ENCODE results near the gene PMEPA1. TPM values are rescaled to one million over a fixed set of nuclear protein-coding genes. Genes with fewer than 3 reads are reported as not detected.
A peak's percentile ranks its signal among the peaks of the same experiment; 100 is the strongest.

Gene PMEPA1
- total RNA-seq, 2 donors from 2014 or later, result 1.6 to 2.3 TPM

DNA sequence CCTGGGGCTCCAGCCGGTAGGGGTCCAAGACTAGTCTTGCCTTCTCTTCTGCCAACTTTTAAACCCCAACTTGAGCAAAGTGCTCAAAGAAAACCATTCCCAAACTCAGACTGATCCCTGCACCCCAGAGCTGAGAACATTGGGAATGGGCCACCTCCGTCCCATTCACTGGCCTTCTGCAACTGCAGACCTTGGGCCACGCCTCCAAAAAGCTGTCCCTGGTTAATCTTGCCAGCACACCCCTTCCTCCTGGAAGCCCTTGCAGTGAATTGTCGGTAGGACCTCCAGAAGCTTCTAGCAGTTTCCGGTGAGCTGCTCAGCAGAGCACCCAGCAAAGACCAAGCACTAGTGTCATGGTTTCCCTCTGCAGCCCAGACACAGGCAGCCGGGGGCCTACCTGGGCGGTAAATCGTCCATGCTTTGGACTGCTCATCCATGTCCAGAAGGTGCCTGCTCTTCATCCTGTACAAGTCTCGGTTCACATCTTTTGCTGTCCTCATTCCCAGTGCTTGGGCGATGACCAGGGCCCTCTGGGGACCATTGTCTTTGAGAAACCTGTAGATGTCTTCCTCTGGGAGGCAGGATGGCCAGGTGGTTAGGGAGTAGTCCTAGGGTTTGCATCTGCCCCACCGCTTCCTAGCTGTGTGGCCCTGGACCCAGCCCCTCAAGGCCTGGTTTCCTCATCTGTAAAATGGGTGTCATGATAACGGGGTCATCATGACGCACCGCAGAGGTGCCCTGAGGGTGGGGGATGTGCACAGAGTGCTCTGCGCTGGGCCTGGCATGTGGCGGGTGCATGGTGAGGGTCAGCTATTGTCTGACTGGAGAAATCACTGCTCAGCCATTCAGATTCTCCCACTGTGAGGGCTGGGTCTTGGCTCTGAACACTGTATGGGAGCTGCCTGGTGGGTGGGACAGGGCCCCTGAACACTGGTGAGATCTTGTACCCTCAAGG is 95.0 kb downstream of the PMEPA1 start:
- no peak overlapping the region for H3K4me3 Mint-ChIP-seq
- H3K36me3 Mint-ChIP-seq (ENCODE audit: low read depth), result peaks cover 27% of the 10 kb centered on the region
- no peak overlapping the region for H3K27ac Mint-ChIP-seq
- H3K9me3 Mint-ChIP-seq, result no peaks in the 10 kb centered on the region
- no peak for ATAC-seq (replicated peaks)
- no peaks in the 10 kb centered on the region for H3K27me3 Mint-ChIP-seq
- H3K4me1 Mint-ChIP-seq, result peaks cover 23% of the 10 kb centered on the region

DNA sequence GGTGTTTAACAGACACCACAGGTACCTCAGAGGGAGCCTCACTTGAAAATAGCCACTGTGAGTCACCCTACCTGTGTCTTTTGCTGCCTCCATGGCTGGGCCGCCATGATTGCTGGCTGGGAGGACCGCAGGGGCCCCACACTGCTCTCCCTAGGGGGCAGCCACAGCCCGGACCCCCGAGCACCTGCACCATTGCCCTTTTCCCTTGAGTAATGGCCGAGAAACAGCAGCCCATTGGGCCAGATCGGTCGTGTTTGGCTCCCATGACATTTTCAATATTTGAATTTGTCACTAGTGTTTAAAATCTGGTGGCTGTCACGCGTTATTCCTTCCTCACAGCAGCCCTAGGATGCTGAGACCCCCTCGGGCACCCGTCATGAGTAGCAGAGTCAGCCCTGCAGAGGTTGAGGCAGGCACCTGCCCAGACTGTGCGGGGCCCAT is 96.3 kb downstream of the PMEPA1 start:
- no peaks in the 10 kb centered on the region for H3K27me3 Mint-ChIP-seq
- ATAC-seq (replicated peaks), result no peak
- no peaks in the 10 kb centered on the region for H3K9me3 Mint-ChIP-seq
- H3K27ac Mint-ChIP-seq, result no peak overlapping the region
- H3K4me1 Mint-ChIP-seq, result peaks cover 12% of the 10 kb centered on the region
- no peak overlapping the region for H3K4me3 Mint-ChIP-seq
- H3K36me3 Mint-ChIP-seq (ENCODE audit: low read depth), result peaks cover 39% of the 10 kb centered on the region

DNA sequence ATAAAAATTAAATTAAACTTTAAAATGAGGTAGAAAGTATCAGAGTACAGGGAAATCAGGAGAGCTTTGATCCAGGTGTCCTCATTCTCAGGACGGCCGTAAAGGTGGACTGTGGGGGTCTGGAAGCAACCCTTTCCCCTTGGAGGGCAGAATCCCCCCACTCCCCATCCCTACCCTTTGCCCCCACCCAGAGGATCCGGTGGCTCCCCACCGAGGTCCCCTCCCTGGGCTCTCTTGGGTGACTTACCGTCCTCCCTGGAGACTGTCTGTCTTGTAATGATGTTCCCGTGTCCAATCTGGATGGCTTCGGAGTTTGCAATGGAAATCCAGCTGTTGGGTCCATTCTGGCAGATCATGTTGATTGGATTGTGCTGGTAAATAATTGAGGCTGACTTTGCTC is 96.9 kb downstream of the PMEPA1 start:
- Mint-ChIP-seq H3K36me3 (ENCODE audit: low read depth) (peaks cover 39% of the 10 kb centered on the region), H3K4me1 (peaks cover 7% of the 10 kb centered on the region), H3K27me3 (no peaks in the 10 kb centered on the region), H3K9me3 (no peaks in the 10 kb centered on the region), H3K27ac (no peak overlapping the region), H3K4me3 (no peak overlapping the region)
- no peak for ATAC-seq (replicated peaks)

DNA sequence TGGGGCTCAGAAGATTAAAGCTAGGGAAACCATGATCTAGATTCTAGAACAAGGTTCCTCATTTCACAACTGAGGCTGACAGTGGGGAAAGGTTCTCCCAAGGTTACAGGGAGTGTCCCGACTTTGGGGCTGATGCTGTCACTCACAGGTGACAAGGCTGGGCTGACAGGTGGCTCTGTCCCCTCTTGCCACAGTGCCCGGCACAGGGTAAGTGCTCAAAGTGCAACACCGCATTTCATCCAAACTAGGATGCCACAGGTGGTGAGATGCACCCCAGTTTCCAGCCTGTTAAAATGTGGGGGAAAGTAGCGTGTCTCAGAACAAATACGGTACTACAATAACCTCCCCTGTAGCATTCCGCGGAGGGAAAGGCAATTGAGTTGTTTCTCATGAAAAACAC is 97.4 kb downstream of the PMEPA1 start:
- ATAC-seq (replicated peaks), result no peak
- Mint-ChIP-seq H3K27me3 (no peaks in the 10 kb centered on the region), H3K4me3 (no peak overlapping the region), H3K9me3 (no peaks in the 10 kb centered on the region), H3K4me1 (peaks cover 6% of the 10 kb centered on the region), H3K36me3 (ENCODE audit: low read depth) (peaks cover 44% of the 10 kb centered on the region), H3K27ac (no peak overlapping the region)

DNA sequence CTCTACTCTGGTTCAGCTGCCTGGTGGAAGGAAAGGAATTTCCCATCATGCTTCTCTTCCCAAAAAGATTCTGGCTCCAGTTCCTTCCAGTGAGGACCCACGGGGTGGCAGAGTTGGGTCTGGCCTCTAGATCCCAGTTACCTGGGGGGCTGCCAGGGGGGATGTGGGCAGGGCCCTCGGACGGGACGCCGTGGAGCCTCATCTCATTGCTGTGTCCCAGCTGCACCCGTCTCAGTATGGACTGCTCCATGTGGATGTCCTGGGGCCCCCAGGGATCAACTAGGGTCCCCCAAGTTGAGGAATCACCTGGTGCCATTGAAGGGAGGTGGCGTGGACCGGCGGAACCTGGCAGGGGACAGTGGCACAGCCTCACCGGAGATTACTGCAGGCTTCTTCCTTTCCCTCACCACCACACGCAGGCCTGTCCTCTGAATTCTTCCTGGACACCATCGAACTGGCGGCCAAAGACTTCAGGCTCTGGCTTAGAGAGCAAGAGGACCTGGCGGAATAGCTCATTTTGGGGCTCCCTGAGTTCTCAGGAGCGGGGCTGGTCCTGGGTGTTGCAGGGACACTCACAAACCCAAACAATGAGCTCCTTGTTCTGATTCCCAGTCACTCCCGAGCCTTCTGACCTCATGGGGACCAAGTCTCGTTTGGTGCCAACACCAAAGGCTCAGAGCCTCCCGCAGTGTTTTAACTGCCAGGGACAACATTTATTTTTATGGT is 98.1 kb downstream of the PMEPA1 start:
- Mint-ChIP-seq H3K4me3 (no peak overlapping the region), H3K9me3 (no peaks in the 10 kb centered on the region), H3K4me1 (no peaks in the 10 kb centered on the region), H3K27ac (no peak overlapping the region), H3K36me3 (ENCODE audit: low read depth) (peaks cover 51% of the 10 kb centered on the region), H3K27me3 (no peaks in the 10 kb centered on the region)
- ATAC-seq (replicated peaks), result no peak

DNA sequence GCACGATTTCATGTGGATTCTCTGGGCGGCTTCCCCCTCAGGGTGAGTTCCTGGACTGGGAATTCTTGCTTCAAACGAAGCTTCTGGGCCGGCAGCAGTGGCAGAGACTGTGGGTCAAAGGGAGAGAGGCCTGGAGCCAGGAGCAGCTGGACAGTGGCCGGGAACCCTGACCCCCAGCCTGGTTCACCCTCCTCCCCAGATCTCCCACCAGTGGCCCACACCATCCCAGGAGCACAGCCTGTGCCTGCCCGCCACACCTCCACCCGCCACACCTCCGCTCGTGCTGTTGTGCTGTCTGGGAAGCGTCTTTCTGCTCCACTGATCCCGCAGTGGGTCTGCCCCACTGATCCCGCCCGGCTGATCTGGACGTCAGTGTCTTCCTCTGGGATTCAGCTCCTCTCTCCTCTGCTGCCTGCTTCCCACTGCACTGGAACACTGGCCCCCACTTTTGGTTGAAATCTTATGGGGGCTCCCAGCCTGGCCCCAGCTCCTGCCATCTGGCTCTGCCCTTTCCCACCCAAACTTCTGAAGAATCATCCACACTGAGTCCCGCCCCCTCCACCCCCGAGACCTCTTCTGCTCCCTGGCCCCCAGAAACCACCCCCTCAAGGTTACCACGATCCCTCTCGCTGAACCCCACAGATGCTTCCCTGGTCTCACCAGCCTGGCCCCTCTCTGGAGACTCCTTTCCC is 99.4 kb downstream of the PMEPA1 start:
- Mint-ChIP-seq H3K36me3 (ENCODE audit: low read depth) (peaks cover 51% of the 10 kb centered on the region), H3K4me1 (peaks cover 2% of the 10 kb centered on the region), H3K4me3 (no peak overlapping the region), H3K27ac (no peak overlapping the region), H3K9me3 (no peaks in the 10 kb centered on the region), H3K27me3 (no peaks in the 10 kb centered on the region)
- no peak for ATAC-seq (replicated peaks)

DNA sequence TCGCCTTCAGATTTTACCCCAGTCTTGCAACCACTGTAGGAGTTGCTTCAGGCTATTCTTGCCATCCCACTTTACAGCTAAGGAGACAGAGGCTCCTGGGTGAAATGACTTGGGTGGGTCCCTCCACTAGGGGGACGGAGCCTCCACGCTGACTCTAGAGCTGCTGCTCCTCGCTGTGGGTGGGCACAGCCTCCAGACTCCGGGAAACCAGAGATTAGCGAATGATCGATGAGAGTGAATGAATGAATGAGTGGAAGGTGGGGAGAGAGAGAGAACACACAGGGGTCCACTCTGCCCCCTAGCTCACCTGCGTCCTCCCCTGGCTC is 100.0 kb downstream of the PMEPA1 start:
- no peak for ATAC-seq (replicated peaks)
- no peak overlapping the region for H3K27ac Mint-ChIP-seq
- H3K4me1 Mint-ChIP-seq, result peaks cover 7% of the 10 kb centered on the region
- peaks cover 51% of the 10 kb centered on the region for H3K36me3 Mint-ChIP-seq (ENCODE audit: low read depth)
- H3K27me3 Mint-ChIP-seq, result no peaks in the 10 kb centered on the region
- H3K4me3 Mint-ChIP-seq, result no peak overlapping the region
- H3K9me3 Mint-ChIP-seq, result no peaks in the 10 kb centered on the region

DNA sequence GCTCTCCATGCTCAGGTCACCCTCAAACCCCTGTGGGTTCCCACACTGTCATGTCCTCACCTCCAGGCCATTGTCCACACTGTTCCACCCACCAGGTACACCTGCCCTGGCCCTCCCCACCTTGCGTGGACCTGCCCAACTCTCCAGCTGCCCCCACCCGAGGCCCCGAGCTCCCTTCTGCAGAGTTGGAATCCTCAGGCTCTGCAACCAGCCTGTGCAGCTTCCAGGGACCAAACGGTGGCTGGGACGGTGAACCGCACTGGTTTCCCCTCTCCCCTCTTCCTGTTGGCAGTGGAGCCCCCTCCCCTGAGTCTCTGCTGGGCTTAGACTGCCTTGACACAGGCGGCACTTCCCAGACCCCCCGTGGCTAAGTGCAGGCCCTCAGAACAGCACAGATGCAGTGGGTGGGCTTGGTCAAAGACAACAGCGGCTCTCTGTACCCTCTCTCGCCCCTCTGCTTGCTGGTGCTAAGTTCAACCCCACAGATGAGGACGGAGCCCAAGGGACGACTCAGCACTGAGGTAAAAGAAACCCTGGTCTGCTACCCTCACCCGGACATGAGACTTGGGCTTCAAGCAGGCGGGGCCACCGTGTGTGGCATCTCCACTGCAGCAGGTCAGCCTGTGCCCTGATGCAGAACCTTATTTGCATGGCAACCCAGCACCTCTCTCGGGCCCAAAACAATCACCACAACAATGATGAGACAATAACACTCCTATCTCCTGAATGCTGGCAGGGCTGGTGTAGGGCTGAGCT is 100.6 kb downstream of the PMEPA1 start:
- Mint-ChIP-seq H3K9me3 (no peaks in the 10 kb centered on the region), H3K4me3 (no peak overlapping the region), H3K4me1 (peaks cover 7% of the 10 kb centered on the region), H3K27ac (no peak overlapping the region), H3K36me3 (ENCODE audit: low read depth) (peaks cover 46% of the 10 kb centered on the region), H3K27me3 (no peaks in the 10 kb centered on the region)
- ATAC-seq (replicated peaks), result no peak

DNA sequence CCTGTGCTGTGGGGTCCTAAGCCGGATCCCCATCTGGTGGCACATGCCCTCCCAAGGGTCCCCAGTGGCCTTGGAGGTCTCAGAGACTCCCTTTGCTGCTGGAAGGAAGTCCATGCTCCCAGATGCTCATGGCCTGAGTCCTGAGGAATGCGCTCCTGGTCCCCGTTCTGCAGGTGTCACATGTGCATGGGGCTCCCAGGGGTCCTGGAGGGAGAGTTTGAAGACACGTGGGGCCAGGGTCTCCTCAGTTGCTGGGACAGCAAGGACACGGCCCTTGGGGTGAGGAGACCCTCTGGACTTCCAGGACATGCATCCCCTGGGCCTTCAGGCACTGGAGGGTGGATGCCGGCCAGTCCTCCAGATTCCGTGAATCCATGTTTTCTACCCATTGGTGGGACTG is 101.3 kb downstream of the PMEPA1 start:
- Mint-ChIP-seq H3K9me3 (no peaks in the 10 kb centered on the region), H3K27me3 (no peaks in the 10 kb centered on the region), H3K36me3 (ENCODE audit: low read depth) (peaks cover 44% of the 10 kb centered on the region), H3K4me3 (no peak overlapping the region), H3K27ac (no peak overlapping the region), H3K4me1 (peaks cover 7% of the 10 kb centered on the region)
- ATAC-seq (replicated peaks), result no peak

DNA sequence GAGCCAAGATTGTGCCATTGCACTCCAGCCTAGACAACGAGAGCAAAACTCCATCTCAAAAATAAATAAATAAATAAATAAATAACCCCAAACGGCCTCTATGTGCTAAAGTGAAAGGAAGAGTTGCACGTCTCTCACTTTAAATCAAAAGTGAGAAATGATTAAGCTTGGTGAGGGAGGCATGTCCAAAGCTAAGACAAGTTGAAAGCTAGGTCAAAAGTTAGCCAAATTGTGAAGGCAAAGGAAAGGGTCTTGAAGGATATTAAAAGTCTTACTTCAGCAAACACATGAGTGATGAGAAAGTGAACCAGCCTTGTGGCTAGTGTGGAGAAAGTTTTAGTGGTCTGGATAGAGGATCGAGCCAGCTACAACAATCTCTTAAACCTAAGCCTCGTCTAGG is 103.9 kb downstream of the PMEPA1 start:
- H3K36me3 Mint-ChIP-seq (ENCODE audit: low read depth), result peaks cover 35% of the 10 kb centered on the region
- H3K4me3 Mint-ChIP-seq, result no peak overlapping the region
- ATAC-seq (replicated peaks), result peak; percentile 40
- no peak overlapping the region for H3K27ac Mint-ChIP-seq
- no peaks in the 10 kb centered on the region for H3K9me3 Mint-ChIP-seq
- H3K4me1 Mint-ChIP-seq, result peaks cover 11% of the 10 kb centered on the region
- no peaks in the 10 kb centered on the region for H3K27me3 Mint-ChIP-seq

DNA sequence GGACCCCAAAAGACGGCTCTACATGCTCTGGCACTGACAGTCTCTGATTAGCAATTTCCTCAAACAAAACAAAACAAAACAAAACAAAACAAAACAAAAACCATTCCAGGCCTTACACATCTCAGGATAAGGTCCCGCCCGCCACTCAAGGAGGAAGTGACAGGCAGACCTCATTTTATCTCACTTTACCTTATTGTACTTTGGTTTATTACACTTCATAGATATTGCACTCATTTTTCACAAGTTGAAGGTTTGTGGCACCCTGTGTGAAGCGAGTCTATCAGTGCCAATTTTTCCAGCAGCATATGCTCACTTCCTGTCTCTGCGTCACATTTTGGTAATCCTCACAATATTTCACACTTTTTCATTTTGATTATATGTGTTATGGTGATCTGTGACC is 104.8 kb downstream of the PMEPA1 start:
- H3K27ac Mint-ChIP-seq, result no peak overlapping the region
- peaks cover 13% of the 10 kb centered on the region for H3K4me1 Mint-ChIP-seq
- no peak for ATAC-seq (replicated peaks)
- H3K36me3 Mint-ChIP-seq (ENCODE audit: low read depth), result peaks cover 27% of the 10 kb centered on the region
- no peaks in the 10 kb centered on the region for H3K9me3 Mint-ChIP-seq
- no peak overlapping the region for H3K4me3 Mint-ChIP-seq
- no peaks in the 10 kb centered on the region for H3K27me3 Mint-ChIP-seq

DNA sequence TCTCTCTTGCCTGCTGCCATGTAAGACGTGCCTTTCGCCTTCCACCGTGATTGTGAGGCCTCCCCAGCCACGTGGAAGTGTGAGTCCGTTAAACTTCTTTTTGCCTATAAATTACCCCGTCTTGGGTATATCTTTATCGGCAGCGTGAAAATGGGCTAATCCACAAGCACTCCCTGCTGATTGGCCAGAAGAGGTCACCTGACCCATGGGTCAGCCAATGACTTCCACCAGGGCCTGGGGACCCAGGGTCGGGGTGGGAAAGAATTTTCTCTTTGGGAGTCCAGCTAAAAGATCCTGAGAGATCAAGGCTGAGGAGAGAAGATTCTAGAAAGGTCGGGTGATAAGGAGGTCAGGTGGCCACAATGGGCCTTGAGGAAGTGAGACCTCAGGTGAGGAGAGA is 106.7 kb downstream of the PMEPA1 start:
- Mint-ChIP-seq H3K36me3 (ENCODE audit: low read depth) (peaks cover 12% of the 10 kb centered on the region), H3K27me3 (no peaks in the 10 kb centered on the region), H3K4me1 (peaks cover 13% of the 10 kb centered on the region), H3K9me3 (no peaks in the 10 kb centered on the region), H3K27ac (no peak overlapping the region), H3K4me3 (no peak overlapping the region)
- no peak for ATAC-seq (replicated peaks)

DNA sequence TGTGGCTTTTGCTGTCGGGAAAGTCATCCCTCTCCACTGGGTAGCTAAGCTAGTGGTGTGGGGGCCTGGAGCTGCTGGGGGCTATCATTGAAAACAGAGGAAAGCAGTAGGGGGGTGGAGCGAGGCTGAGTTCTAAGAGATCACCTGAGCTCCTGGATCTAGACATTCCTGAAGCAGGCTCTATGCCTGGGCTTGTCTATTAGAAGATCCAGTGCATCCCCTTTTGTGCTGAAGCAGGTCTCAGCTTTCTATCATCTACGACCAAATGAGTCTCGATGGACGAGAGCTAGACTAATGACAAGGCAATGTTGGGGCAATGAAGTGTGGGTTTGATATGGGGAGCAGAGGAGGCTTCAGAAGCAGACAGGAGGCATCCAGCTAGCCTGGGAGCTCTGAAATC is 108.1 kb downstream of the PMEPA1 start:
- no peaks in the 10 kb centered on the region for H3K9me3 Mint-ChIP-seq
- H3K36me3 Mint-ChIP-seq (ENCODE audit: low read depth), result no peaks in the 10 kb centered on the region
- no peak overlapping the region for H3K4me3 Mint-ChIP-seq
- ATAC-seq (replicated peaks), result no peak
- H3K4me1 Mint-ChIP-seq, result peaks cover 13% of the 10 kb centered on the region
- no peak overlapping the region for H3K27ac Mint-ChIP-seq
- H3K27me3 Mint-ChIP-seq, result peaks cover 4% of the 10 kb centered on the region

DNA sequence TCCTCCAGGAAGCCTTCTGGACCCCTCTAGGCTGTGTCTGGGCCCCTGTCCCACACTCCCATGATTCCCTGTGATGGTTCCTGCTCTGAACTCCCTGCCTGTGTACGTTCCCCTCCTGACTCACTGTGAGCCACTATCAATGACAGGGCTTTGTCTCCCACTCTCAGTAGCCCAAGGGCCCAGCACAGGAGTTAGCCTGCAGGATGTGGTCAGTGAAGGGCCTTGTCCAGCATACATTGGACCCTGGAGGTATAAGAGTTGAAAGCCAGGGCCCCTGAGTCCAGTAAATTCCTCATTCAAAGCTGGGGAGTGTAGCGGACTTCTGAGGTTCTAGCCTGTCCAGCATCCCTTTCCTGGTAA is 108.6 kb downstream of the PMEPA1 start:
- peaks cover 4% of the 10 kb centered on the region for H3K27me3 Mint-ChIP-seq
- H3K4me3 Mint-ChIP-seq, result no peak overlapping the region
- H3K4me1 Mint-ChIP-seq, result peaks cover 13% of the 10 kb centered on the region
- H3K36me3 Mint-ChIP-seq (ENCODE audit: low read depth), result no peaks in the 10 kb centered on the region
- ATAC-seq (replicated peaks), result peak; percentile 12
- H3K27ac Mint-ChIP-seq, result peak overlapping the region; percentile 25
- H3K9me3 Mint-ChIP-seq, result no peaks in the 10 kb centered on the region

Measured in activated T-helper 17 cell treated with anti-CD3 and anti-CD28 coated beads, Interleukin-2, amount 50 U/mL, for 72 hours (primary cell).